Neural progenitor cell (in vitro differentiated cells): ENCODE measurements around the gene SUGCT.

Experiments
- EZH2 ChIP-seq: fragments of 200-600 bp; sonication (generic); IDR thresholded peaks from 2 replicates; pipeline ENCODE4 v1.6.1; 2017; ENCODE audit warnings: antibody characterized with exemption, mild to moderate bottlenecking, moderate library complexity
- TF ChIP-seq, protein P1 (sequence below): fragments of 200-600 bp; sonication (generic); IDR thresholded peaks from 2 replicates; pipeline ENCODE4 v1.5.1; 2017; ENCODE audit warnings: antibody characterized with exemption, mild to moderate bottlenecking

DNA sequence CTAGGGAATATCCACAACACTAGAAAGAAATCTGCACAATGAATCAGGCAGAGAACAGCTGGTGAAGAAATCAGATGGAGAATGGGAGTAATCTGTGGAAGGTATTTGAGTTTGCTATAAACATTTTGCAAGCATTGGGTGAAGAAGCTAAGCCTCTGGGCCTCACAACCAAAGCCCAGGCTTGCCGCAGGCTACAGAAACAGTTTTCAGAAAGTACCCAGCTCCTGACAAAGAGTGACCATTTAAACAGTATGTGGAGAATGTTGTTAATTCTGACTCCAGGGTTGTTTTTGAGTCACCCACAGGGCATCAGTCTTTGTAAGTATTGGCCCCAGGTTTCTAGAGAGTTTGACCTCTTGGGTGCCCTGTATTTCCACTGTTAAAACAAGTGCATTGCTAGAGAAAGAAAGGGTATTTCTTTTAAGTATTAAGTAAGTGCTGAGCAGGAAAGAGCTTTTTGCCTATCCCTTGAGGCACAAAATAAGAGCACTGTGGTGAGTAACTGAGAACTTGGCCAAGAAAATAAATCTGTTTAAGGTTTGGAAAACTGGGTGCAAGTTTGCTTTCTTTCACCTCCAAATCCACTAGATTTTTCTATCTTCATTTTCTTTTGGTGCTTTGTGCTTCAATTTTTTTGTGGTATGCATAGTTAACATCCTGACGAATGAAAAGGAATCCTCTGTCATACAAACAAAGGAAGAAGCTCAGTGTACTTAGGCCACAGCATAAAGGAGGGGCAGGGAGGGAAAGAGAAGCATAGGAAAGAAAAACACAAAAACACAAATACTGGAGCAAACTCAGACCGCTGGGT lies 691.8 kb downstream of the SUGCT start:
- TF ChIP-seq, protein P1, sequence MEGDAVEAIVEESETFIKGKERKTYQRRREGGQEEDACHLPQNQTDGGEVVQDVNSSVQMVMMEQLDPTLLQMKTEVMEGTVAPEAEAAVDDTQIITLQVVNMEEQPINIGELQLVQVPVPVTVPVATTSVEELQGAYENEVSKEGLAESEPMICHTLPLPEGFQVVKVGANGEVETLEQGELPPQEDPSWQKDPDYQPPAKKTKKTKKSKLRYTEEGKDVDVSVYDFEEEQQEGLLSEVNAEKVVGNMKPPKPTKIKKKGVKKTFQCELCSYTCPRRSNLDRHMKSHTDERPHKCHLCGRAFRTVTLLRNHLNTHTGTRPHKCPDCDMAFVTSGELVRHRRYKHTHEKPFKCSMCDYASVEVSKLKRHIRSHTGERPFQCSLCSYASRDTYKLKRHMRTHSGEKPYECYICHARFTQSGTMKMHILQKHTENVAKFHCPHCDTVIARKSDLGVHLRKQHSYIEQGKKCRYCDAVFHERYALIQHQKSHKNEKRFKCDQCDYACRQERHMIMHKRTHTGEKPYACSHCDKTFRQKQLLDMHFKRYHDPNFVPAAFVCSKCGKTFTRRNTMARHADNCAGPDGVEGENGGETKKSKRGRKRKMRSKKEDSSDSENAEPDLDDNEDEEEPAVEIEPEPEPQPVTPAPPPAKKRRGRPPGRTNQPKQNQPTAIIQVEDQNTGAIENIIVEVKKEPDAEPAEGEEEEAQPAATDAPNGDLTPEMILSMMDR = no peak
- TF ChIP-seq EZH2 = no peak
